Epithelial cell of proximal tubule (primary cell): Measurements from ENCODE around the gene F2RL2. TPM values are rescaled to one million over a fixed set of nuclear protein-coding genes. Genes with fewer than 3 reads are reported as not detected.

ENCODE experiments used
- DNase-seq: peaks from one replicate; pipeline ENCODE4 v3.0.0-alpha.2; 2011; ENCODE audit warnings: low read depth
- H3K4me3 ChIP-seq: 2 replicates; pipeline ENCODE4 v1.5.1; 2011; ENCODE audit warnings: low read depth, mild to moderate bottlenecking, low read length
- CTCF ChIP-seq: conservative IDR thresholded peaks from 2 replicates; pipeline ENCODE4 v1.5.1; 2012; ENCODE audit warnings: low read depth, mild to moderate bottlenecking, low read length
- total RNA-seq: library from RNA; depleted of rRNA; stranded (reverse); fragments of >200 nt; gene quantifications from 2 replicates; pipeline ENCODE4 v1.2.3, GENCODE V29; 2015

F2RL2 gene
- total RNA-seq, 1 donor from 2014 or later = 2.4 TPM

- H3K4me3 ChIP-seq = no peak overlapping the region
- TF ChIP-seq CTCF = peak; percentile 84
- no peak for DNase-seq
Observed at GRCh38 chr5:76601470-76601869, 21.7 kb downstream of the F2RL2 start.

- no peak overlapping the region for H3K4me3 ChIP-seq
- DNase-seq = no peak
- no peak for TF ChIP-seq CTCF
Observed at GRCh38 chr5:76600716-76601115, 22.5 kb downstream of the F2RL2 start.

- no peak overlapping the region for H3K4me3 ChIP-seq
- no peak for DNase-seq
- TF ChIP-seq CTCF = no peak
Observed at GRCh38 chr5:76598531-76598930, 24.7 kb downstream of the F2RL2 start.

- no peak for DNase-seq
- H3K4me3 ChIP-seq = no peak overlapping the region
- TF ChIP-seq CTCF = no peak
Observed at GRCh38 chr5:76595755-76596481, 27.3 kb downstream of the F2RL2 start.

- H3K4me3 ChIP-seq = no peak overlapping the region
- no peak for TF ChIP-seq CTCF
- no peak for DNase-seq
Observed at GRCh38 chr5:76594107-76594506, 29.1 kb downstream of the F2RL2 start.

GRCh38 chr5:76592692-76593091, 30.5 kb downstream of the F2RL2 start:
- no peak for TF ChIP-seq CTCF
- DNase-seq = no peak
- no peak overlapping the region for H3K4me3 ChIP-seq

- DNase-seq = no peak
- no peak for TF ChIP-seq CTCF
- no peak overlapping the region for H3K4me3 ChIP-seq
Observed at GRCh38 chr5:76591366-76591765, 31.8 kb downstream of the F2RL2 start.
